GM18951 (cell line): ENCODE results near the gene SRSF7.
"Not testable (repeated sequence)": the region's sequence is repeated elsewhere in the genome, so short reads cannot be mapped to it uniquely, and the experiment has no call there.

Experiments
- POLR2A ChIP-seq: IDR thresholded peaks from 4 replicates; pipeline ENCODE4 v1.6.1; 2011; ENCODE audit warnings: mild to moderate bottlenecking; ENCODE audit not compliant: insufficient read length, insufficient read depth; ENCODE audit errors: extremely low read depth
- in situ Hi-C: fragments of 300-500 bp; cut with MboI; formaldehyde crosslinking; loops from one replicate; pipeline ENCODE4 v1.12.0; 2022; ENCODE audit warnings: low sequenced_read_pairs, mixed read lengths, inconsistent platforms; ENCODE audit not compliant: unreplicated experiment

Gene SRSF7

DNA sequence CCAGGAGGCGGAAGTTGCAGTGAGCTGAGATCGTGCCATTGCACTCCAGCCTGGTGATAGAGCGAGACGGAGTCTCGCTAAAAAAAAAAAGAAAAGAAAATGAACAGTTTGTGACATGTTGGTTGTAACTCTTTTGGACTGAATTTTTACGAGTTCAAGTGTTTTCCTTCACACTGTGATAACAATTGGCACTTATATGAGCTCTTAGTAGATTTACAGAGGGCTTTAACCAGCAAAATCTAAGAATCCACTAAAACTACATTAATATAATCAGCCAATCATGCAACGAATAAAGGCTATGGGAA, 24.7 kb upstream of the SRSF7 start:
- in situ Hi-C loops: no loop called here
- TF ChIP-seq POLR2A: no peak

DNA sequence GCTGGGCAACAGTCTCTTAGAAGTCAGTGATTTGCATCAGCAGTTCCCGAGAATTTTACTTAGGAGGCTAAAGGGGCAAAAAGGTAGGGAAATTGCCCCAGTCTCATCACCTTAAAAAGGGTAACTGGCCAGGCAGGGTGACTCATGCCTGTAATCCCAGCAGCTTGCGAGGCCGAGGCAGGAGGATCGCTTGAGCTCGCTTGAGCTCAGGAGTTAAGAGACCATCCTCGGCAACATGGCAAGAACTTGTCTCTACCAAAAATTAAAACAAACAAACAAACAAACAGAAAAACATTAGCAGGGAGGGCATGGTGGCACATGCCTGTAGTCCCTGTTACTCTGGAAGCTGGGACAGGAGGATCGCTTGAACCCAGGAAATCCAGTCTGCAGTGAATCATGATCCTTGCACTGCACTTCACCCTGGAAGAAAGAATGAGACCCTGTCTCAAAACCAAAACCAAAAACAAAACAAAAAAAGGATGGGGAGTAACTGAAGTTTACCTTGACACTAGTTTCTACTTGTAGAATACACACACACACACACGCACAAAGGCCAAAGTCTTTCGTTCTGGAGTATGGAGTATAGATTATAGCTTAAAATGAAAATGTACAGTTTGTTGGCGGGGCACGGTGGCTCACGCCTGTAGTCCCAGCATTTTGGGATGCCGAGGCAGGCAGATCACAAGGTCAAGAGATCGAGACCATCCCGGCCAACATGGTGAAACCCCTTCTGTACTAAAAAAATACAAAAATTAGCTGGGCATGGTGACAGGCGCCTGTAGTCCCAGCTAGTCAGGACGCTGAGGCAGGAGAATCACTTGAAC, 24.1 kb upstream of the SRSF7 start:
- in situ Hi-C loops: no loop called here
- TF ChIP-seq POLR2A: no peak

DNA sequence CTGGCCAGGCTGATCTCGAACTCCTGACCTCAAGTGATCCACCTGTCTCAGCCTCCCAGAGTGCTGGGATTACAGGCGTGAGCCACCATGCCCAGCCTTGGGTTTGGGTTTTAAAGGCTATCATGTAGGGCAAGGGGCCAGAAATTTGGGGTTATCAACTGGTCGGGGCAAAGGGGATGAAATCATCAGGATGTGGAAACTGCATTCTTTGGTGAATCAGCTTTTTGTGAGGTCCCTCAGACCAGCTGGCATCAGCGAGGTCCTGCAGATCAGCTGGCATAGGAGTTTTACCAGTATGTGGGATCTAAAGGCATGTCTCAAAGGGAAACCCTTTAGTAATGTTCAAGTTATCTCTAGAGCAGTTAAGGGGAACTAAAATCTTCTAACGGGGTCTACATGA, 20.5 kb upstream of the SRSF7 start:
- TF ChIP-seq POLR2A: no peak
- in situ Hi-C loops: no loop called here

DNA sequence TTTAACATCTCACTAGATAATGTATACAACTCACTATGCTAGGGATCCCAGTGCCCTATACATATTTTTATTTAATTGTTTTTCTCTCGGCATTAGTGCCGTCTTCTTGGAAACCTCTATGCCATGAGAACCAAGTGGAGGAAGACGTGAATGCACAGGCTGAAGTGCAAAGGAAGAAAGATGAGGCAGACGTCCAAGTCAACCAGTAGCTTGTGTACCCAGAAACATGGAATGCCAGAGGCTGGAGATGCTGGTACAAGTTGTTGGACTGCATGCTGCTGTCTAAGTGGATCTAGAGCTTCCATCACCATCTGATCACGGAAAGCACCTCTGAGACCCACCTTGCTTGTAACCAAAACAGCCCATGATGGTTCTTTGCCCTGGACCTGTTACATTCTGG, 14.4 kb upstream of the SRSF7 start:
- no peak for TF ChIP-seq POLR2A
- in situ Hi-C loops: no loop called here

DNA sequence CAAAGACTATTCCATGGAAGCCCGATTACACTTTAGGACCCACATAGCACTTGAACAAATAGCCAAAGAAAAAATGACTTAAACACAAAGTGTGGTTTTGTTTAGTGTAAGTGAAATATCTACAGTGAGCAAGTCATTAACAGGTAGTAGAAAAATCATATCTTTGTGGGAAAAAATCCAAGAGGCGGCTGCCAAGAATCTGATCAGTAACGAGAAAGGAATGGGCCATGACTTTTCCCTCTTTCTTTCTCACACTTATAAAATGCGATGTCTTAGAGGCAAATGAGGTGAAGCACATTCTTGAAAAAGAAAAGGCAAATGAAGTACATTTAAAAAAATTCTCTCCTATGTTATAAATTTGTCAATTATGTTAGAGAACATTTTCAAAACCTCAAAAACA, 14.0 kb upstream of the SRSF7 start:
- in situ Hi-C loops: no loop called here
- no peak for TF ChIP-seq POLR2A

- in situ Hi-C loops: no loop called here
- TF ChIP-seq POLR2A: no peak
These were observed 12.6 kb upstream of the SRSF7 start for GRCh38 chr2:38763728-38764127.

DNA sequence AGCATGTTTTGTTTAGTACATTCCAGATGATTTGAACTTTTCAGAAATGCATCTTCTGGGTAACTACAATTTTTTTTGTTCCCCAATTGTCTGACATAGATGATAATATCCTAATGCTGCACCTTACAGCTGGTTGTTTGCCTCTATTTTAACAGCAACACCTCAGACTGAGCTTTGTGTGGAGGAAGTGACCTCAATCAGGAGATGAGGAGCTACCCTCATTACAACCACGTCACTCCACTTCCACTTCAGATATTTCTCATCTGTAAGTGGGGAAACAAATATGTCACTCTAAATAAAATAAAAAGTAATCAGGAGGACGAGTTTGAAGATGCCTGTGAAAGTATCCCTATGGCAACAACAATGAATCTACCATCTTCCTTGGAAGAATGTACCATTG, 12.1 kb upstream of the SRSF7 start:
- TF ChIP-seq POLR2A: no peak

GRCh38 chr2:38755891-38756290, 4.7 kb upstream of the SRSF7 start:
- in situ Hi-C loops: not testable (repeated sequence)

More for the DNA sequence above, 12.1 kb upstream of the SRSF7 start:
- in situ Hi-C loops: no loop called here

GRCh38 chr2:38754506-38754905, 3.3 kb upstream of the SRSF7 start:
- in situ Hi-C loops: no loop called here
- TF ChIP-seq POLR2A: no peak

DNA sequence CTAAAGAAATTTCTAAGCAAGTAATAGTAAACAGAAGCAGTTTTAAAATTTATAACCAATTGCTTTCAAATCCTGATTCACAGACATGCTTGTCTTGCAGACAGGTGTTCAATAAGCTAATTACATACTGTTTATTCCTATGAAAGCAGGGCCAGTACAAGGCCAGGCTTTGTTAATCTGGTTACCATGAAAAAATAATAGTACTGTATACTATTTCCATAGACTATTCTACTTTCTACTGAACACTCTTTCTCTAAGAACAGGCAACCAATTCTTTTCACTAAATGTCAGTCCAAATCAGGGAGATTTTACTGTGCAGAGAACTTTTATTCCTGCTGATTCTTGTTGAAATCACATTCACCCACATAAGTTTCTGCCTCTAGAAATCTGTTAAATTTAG, 2.9 kb upstream of the SRSF7 start:
- in situ Hi-C loops: no loop called here
- TF ChIP-seq POLR2A: no peak

GRCh38 chr2:38751596-38752410, 642 bp upstream of the SRSF7 start:
- in situ Hi-C loops: no loop called here
- TF ChIP-seq POLR2A: no peak

DNA sequence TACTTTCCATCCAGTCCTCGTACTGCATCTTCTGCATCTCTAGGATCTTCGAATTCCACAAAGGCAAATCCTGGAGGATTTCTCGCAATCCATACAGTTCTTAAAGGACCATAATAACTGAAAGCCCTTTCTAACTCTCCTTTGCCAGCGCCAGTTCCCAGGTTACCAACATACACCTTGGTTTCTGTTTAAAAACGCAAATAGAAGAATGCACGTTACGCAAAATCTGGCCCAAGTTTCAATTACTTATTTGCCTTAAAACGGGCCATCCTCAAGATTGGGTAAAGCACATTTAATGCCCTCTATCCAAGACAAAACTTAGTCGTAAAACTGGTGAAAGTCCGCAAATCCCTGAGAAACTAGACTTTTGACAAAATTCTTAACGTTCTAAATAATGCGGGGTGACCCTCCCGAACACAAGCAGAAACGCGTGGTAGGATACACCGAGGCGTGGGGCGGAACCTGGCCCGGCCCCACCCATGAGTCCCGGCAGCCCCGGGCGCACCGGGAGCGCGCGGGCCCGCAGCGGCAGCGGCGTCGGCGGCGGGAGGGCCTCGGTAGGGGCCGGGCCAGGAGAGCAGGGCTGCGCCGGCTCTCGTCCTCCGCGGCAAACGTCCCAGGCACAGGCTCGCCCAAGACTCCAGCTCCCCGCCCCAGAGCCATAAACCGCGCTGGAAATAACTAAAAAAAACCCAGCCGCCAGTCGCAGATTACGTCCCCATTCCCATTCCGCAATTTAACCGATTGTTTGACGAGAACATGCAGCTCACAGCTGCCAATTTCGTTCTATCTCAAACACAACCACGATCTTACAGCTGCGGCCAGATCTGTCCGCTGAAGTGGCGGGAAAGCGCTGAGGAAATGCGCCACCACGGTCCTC, 910 bp downstream of the SRSF7 start:
- in situ Hi-C loops: no loop called here
- TF ChIP-seq POLR2A: peak; percentile 62
